Measurements from ENCODE around the gene PCNX4. TPM values are rescaled to one million over a fixed set of nuclear protein-coding genes. Genes with fewer than 3 reads are reported as not detected.

PCNX4 gene
- total RNA-seq, 1 experiment from 2014 or later: 130 TPM

DNA sequence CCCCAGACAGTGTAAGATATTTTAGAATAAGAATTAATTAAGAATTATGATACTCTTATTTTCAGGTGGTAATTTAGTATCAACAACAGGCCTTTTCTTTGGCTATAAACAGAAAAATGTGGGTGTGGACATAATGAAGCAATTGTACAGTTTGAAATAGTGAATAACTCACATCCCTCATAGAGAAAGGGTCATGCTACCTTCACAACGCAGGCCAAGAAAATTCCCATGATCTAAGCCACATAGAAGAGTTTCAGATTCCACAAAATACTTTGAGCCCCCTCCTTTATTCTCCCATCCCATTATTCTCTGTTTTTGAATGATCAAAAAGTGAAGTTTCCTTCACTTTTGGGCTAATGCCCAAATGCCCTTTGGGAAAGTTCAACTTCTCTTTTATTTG, 97.0 kb downstream of the PCNX4 start:
- H3K27me3 ChIP-seq (replicated peaks): no peaks in the 10 kb centered on the region; the same call in 1 of the 2 replicates
- no peak for DNase-seq (ENCODE audit: low read depth in 1 of 2, low spot score in 2 of 2)
- no peak overlapping the region for H3K27ac ChIP-seq

DNA sequence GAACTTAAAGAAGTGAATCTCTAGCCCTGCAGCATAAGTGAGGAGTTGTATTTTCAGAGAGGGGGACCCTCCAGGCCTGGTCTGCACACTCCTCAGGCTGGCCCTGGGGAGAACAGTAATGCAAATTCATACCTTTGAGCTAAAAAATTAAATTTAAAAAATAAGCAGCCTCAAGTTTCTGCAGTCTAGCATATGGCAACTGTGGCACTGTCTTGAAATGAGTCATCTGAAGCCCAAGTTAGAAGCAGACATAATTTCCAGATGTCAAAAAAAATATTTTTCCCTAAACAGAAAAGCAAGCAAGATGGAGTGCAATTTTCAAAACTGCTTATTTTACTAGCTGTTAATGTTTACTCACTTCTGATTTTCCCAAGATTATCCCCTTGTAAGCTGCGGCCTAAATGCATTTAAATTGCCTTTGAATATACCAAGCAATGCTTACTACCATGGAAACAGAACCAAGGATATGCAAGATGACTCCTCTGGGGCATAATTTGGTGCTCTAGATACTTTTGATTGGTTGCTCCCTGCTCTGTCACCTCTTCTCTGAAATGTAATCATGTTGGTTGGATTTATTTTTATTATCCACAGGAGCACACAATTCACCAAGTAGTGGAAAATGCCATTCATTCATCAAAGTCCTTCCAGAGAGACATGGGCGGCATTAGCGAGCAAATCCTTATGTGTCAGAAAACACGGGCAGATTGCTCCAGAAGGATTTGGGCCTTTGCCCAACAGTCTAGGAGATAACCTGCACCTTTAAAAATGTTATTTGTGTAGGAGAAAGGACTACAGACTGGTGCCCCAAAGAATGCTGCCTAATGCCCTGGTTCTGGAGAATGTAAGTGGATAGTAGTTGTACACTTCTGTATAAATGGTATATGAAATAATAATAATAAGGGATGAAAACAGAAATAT, 98.5 kb downstream of the PCNX4 start:
- no peak for DNase-seq (ENCODE audit: low read depth in 1 of 2, low spot score in 2 of 2)
- no peaks in the 10 kb centered on the region for H3K4me1 ChIP-seq (replicated peaks)
- H3K27me3 ChIP-seq (replicated peaks): no peaks in the 10 kb centered on the region; the same call in 1 of the 2 replicates
- H3K27ac ChIP-seq: no peak overlapping the region
- no peaks in the 10 kb centered on the region for H3K9me3 ChIP-seq (replicated peaks)
- H3K4me3 ChIP-seq: no peak overlapping the region
- no peaks in the 10 kb centered on the region for H3K36me3 ChIP-seq

More for the DNA sequence above, 97.0 kb downstream of the PCNX4 start:
- H3K9me3 ChIP-seq (replicated peaks): no peaks in the 10 kb centered on the region
- no peak overlapping the region for H3K4me3 ChIP-seq
- H3K4me1 ChIP-seq (replicated peaks): peaks cover 3% of the 10 kb centered on the region; the same call in 1 of the 2 replicates
- no peaks in the 10 kb centered on the region for H3K36me3 ChIP-seq

DNA sequence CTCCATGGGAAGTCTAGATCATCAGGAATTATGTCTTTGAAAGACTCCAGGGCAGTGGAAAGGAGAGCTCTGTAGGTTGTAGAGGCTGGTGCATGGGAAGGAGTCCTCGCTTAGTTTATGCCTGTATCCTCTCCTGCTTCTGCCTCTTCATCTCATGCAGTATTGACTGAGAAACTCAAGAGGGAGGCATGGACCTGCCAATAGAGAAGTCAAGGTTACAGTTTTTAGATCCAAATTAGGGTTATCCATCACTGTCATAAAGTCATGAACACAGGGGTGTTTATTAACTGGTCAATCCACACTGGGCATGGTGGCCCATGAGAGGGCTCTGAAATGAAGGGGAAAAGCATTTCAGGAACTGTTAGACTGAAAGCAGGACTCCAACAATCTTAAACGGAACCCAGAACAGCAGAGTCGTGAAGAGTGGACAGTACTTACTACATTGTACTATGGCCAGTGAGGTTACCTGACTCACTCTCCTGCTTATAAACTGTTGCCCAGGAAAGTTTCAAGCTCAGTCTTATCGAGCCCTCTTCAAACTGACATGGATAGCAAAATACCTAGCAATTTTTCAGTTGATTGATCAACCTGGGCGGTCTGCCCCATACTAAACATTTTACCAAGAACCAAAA, 103.6 kb downstream of the PCNX4 start:
- H3K4me3 ChIP-seq: no peak overlapping the region
- H3K36me3 ChIP-seq: no peaks in the 10 kb centered on the region
- no peaks in the 10 kb centered on the region for H3K4me1 ChIP-seq (replicated peaks)
- DNase-seq (ENCODE audit: low read depth in 1 of 2, low spot score in 2 of 2): no peak
- H3K9me3 ChIP-seq (replicated peaks): no peaks in the 10 kb centered on the region
- no peak overlapping the region for H3K27ac ChIP-seq
- no peaks in the 10 kb centered on the region; the same call in 1 of the 2 replicates for H3K27me3 ChIP-seq (replicated peaks)

DNA sequence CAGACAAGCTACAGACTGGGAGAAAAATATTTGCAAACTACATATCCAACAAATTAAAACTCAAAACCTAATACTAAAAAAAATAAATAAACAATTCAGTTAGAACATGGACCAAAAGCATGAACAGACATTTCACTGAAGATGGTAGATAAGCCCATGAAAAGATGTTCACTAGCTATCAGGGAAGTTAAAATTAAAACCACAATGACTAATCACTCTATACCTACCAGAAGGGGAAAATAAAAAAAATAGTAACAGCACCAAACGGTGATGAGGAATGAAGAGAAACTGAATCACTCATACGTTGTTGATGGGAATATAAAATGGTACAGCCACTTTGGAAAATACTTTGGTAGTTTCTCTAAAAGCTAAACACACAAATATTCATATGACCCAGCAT, 104.6 kb downstream of the PCNX4 start:
- no peak for DNase-seq (ENCODE audit: low read depth in 1 of 2, low spot score in 2 of 2)
- no peaks in the 10 kb centered on the region for H3K9me3 ChIP-seq (replicated peaks)
- no peaks in the 10 kb centered on the region for H3K36me3 ChIP-seq
- H3K27ac ChIP-seq: no peak overlapping the region
- H3K4me1 ChIP-seq (replicated peaks): no peaks in the 10 kb centered on the region
- H3K27me3 ChIP-seq (replicated peaks): no peaks in the 10 kb centered on the region; the same call in 1 of the 2 replicates
- H3K4me3 ChIP-seq: no peak overlapping the region

DNA sequence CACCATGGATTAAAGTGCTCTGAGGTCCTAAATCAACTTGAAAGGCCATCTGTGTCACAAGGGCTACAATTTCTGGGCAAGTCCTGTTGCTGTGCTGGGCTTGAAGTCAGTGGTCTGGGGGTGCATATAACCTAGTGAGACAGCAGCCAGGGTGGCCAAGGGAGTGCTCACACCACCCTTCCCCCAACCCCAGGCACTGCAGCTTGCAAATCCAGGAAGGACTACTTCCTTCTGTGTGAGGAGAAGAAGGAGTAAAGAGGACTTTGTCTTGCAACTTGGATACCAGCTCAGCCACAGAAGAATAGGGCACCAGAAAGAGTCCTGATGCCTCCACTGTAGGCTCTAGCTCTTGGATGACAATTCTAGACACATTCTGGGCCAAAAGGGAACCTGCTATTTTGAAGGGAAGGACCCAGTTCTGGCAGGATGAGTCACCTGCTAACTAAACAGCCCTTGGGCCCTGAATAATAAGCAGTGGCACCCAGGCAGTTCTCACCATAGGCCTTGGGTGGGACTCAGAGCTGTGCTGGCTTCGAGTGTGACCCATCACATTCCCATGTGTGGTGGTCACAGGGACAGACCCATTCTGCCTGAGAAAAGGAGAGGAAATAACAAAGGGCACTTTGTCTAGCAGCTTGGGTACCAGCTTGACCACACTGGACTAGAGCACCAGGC, 106.0 kb downstream of the PCNX4 start:
- H3K4me3 ChIP-seq: no peak overlapping the region
- H3K9me3 ChIP-seq (replicated peaks): no peaks in the 10 kb centered on the region
- no peak for DNase-seq (ENCODE audit: low read depth in 1 of 2, low spot score in 2 of 2)
- no peaks in the 10 kb centered on the region for H3K36me3 ChIP-seq
- H3K27me3 ChIP-seq (replicated peaks): no peaks in the 10 kb centered on the region
- H3K27ac ChIP-seq: no peak overlapping the region
- H3K4me1 ChIP-seq (replicated peaks): no peaks in the 10 kb centered on the region

DNA sequence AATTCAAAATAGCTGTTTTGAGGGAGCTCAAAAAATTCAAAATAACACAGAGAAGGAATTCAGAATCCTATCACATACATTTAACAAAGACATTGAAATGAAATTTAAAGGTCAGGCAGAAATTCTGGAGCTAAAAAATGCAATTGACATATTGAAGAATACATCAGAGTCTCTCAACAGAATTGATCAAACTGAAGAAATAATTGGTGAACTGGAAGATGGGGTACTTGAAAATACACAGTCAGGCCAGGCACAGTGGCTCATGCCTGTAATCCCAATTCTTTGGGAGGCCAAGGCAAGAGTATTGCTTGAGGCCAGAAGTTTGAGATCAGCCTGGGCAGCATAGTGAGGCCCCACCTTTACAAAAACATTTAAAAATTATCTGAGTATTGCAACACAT, 107.6 kb downstream of the PCNX4 start:
- no peaks in the 10 kb centered on the region for H3K9me3 ChIP-seq (replicated peaks)
- no peaks in the 10 kb centered on the region for H3K4me1 ChIP-seq (replicated peaks)

DNA sequence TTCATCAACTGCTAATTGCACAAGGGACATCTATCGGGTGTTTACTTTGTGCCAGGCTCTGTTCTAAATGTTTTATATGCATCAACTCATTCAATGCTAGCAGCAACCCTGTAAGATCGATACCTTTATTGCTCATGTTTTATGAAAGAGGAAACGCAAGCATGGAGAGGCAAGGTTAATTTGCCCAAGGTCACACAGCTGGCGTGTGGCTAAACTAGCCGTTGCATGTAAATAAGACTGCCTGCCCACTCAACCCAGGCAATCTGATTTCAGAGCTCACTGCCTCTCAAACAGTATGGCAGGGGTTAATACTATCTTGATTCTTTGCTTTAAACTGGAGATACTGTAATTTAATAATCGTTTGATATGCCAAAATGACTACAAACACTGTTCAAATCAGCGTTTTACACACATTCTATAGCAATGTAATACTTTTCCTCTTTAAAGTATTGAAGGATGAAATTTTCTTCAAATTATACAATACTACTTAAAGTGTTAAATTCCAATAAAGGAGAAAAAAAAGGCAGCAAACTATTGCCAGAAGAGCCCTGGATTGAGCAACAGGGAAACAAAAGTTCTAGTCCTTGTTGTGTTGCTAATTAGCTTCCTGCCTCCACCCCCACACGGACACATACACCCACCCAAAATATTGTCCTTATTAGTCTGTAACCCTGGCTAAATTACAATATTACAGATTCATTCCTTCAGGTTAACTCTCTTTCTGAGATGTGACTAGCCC, 112.5 kb downstream of the PCNX4 start:
- Histone ChIP-seq H3K4me1 (replicated peaks) (no peaks in the 10 kb centered on the region), H3K27ac (no peak overlapping the region), H3K9me3 (replicated peaks) (no peaks in the 10 kb centered on the region), H3K4me3 (no peak overlapping the region), H3K36me3 (no peaks in the 10 kb centered on the region), H3K27me3 (replicated peaks) (peaks cover 5% of the 10 kb centered on the region; the same call in 1 of the 2 replicates)
- no peak for DNase-seq (ENCODE audit: low read depth in 1 of 2, low spot score in 2 of 2)

More for the DNA sequence above, 107.6 kb downstream of the PCNX4 start:
- H3K4me3 ChIP-seq: no peak overlapping the region
- no peaks in the 10 kb centered on the region for H3K27me3 ChIP-seq (replicated peaks)
- H3K27ac ChIP-seq: no peak overlapping the region
- no peak for DNase-seq (ENCODE audit: low read depth in 1 of 2, low spot score in 2 of 2)
- H3K36me3 ChIP-seq: no peaks in the 10 kb centered on the region

DNA sequence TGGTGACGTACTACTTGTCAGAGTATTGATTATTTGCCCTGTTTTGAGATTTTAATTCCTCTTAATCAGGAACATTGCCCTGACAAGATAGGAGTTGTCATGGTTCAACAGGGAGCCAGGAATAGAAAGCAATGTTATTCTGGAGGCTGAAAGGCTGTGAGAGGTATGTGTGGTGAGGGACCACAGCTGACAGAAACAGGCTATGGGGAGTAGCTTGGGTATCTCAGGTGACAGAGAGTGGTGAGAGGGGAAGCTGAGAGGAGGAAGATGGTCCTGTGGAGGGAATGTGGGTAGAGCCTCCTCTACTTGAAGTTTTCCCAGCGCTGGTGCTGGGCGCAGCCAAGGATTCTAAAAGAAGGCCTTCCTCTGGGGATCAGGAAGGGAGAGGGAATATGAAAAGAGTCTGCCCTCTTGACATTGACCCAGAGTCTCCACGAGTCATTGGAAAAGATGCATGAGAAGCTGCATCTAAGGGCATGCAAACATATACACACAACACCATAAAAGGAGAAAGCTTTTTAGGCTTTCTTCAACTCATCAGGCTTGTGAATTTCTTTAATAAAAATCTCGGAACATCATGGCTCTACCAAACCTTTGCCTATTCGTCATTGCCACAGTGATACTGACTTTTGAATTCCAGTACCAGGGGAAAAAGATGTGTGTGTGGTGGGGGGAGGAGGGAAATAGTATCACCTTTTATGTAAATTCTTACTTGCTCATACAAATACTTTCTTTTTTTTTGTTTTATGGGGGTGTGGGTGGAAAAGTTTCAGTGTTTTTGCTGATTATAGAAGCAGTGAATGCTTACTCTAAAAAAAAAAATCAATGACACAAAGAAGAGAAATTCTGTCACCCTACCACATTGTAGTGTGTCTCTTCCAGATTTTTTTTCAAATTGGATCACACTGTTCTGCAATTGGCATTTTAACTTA, 113.4 kb downstream of the PCNX4 start:
- peaks cover 5% of the 10 kb centered on the region; the same call in 1 of the 2 replicates for H3K27me3 ChIP-seq (replicated peaks)
- no peak overlapping the region for H3K27ac ChIP-seq
- no peaks in the 10 kb centered on the region for H3K9me3 ChIP-seq (replicated peaks)

DNA sequence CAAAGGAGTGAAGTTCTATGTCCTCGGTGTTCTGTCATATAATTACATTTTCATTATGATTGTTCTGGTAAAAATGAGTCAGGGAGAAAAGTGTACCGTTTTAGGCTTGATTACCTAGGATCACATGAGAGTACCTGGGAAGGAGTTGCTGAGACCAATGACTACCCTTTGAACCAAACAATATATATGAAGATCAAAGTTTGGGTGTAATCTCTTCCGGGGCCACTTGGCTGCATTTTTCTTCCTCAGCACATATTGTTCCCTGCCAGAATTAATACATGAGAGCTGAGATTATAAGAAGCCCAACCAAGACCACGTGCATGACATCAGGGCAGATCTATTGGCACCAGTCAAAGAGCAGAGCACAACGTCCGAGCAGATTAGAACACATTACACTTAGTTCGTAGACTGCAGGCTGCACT, 114.5 kb downstream of the PCNX4 start:
- no peak for DNase-seq (ENCODE audit: low read depth in 1 of 2, low spot score in 2 of 2)
- no peaks in the 10 kb centered on the region for H3K36me3 ChIP-seq
- no peak overlapping the region for H3K4me3 ChIP-seq
- no peaks in the 10 kb centered on the region for H3K4me1 ChIP-seq (replicated peaks)
- peaks cover 5% of the 10 kb centered on the region; the same call in 1 of the 2 replicates for H3K27me3 ChIP-seq (replicated peaks)
- H3K9me3 ChIP-seq (replicated peaks): no peaks in the 10 kb centered on the region
- no peak overlapping the region for H3K27ac ChIP-seq

More for the DNA sequence above, 113.4 kb downstream of the PCNX4 start:
- DNase-seq (ENCODE audit: low read depth in 1 of 2, low spot score in 2 of 2): no peak
- Histone ChIP-seq H3K4me1 (replicated peaks) (no peaks in the 10 kb centered on the region), H3K36me3 (no peaks in the 10 kb centered on the region), H3K4me3 (no peak overlapping the region)

DNA sequence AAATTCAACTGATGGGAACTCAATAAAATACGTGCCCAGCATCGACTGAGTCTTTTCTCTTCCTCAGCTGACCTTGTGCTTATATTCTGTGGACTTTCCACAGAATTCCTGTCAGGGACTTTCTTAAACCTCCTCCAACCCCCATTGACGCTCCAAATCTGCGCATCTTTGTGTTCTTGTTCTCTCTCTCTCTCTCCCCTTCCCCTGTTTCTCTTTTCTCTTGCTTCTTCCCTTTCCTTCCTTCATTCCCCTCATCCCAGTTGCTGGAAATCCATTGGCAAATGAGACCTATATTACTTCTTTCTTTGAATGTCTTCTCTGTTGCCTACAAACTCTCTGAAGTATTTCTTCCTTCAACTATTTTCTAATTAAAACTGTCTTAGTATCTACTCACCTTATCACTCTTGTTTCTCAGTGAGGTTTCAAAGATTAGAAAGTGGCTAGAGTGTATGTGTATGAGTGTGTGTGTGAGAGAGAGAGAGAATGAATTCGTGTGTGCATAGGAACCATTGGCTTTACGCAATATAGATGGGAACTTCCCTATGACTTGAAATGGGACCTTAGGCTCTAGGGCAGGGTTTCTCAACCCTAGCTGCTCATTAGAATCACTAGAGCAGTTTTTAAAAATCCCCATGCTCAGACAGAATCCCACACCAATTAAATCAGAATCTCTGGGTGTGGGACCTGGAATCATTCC, 115.3 kb downstream of the PCNX4 start:
- H3K27me3 ChIP-seq (replicated peaks): peaks cover 5% of the 10 kb centered on the region; the same call in 1 of the 2 replicates
- no peak overlapping the region for H3K4me3 ChIP-seq

DNA sequence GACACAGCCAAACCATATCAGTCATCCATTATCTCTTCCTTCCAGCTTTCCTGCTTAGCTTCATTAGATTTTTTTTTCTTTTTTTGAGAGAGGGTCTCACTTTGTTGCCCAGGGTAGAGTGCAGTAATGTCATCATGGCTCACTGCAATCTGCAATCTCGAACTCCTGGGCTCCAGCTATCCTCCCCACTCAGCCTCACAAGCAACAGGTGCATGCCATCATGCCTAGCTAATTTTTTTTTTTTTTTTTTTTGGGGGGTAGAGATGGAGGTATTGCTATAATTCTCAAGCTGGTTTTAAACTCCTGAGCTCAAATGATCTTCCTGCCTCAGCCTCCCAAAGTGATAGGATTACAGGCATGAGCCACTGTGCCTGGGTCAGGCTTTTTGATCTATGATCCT, 119.0 kb downstream of the PCNX4 start:
- H3K9me3 ChIP-seq (replicated peaks): no peaks in the 10 kb centered on the region
- no peak overlapping the region for H3K27ac ChIP-seq
- no peaks in the 10 kb centered on the region for H3K36me3 ChIP-seq
- no peak overlapping the region for H3K4me3 ChIP-seq
- peaks cover 3% of the 10 kb centered on the region; the same call in 1 of the 2 replicates for H3K27me3 ChIP-seq (replicated peaks)
- H3K4me1 ChIP-seq (replicated peaks): no peaks in the 10 kb centered on the region
- DNase-seq (ENCODE audit: low read depth in 1 of 2, low spot score in 2 of 2): no peak

More for the DNA sequence above, 115.3 kb downstream of the PCNX4 start:
- no peaks in the 10 kb centered on the region for H3K4me1 ChIP-seq (replicated peaks)
- no peak for DNase-seq (ENCODE audit: low read depth in 1 of 2, low spot score in 2 of 2)
- no peak overlapping the region for H3K27ac ChIP-seq
- H3K36me3 ChIP-seq: no peaks in the 10 kb centered on the region
- H3K9me3 ChIP-seq (replicated peaks): no peaks in the 10 kb centered on the region

DNA sequence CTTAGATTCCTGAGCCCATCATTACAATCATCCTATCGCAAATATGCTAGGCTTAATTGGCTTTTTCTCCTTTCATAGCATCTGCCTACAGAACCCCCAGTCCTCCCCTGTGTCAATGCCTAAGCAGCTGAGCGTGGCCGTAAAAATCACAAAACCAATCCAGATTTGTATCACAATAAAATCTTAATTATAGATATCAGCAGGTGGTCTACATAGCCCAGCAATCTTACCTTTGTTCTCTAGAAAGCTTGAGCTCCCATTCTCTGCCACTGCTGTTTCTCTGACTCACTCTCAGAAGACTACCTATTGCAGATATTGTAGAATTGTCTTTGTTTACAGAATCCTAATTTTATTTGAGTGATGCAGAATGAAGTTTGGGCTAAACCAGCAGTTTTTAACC, 119.4 kb downstream of the PCNX4 start:
- Histone ChIP-seq H3K27me3 (replicated peaks) (no peaks in the 10 kb centered on the region), H3K27ac (no peak overlapping the region), H3K9me3 (replicated peaks) (no peaks in the 10 kb centered on the region), H3K4me3 (no peak overlapping the region), H3K4me1 (replicated peaks) (no peaks in the 10 kb centered on the region), H3K36me3 (no peaks in the 10 kb centered on the region)
- DNase-seq (ENCODE audit: low read depth in 1 of 2, low spot score in 2 of 2): no peak
